ENCODE measurements around the gene REXO1. TPM values are rescaled to one million over a fixed set of nuclear protein-coding genes. Genes with fewer than 3 reads are reported as not detected.

REXO1 gene
- total and polyA plus RNA-seq, 9 of the 15 experiments (the other 6 are each of a cell fraction or from before 2014, with no cell fraction given), result 0.04 to 63.3 (median 15.8) TPM

- TF ChIP-seq CHD7 (IDR thresholded peaks at IDR 0.05; ENCODE audit: low read depth, low read length) (no peak), ZNF609 (CRISPR knock-in tag; IDR thresholded peaks at IDR 0.05; ENCODE audit: borderline replicate concordance) (0 out of 2 replicates have a peak, but pooled peaks have one; percentile 15), ZNF445 (CRISPR knock-in tag; IDR thresholded peaks at IDR 0.05; ENCODE audit: low read depth) (no peak)
Measured at GRCh38 chr19:1865172-1866010, 17.1 kb upstream of the REXO1 start (continued).

Measured in K562 (cell line).